Stomach (tissue), 9 donors: ENCODE measurements around the gene TCF12. TPM values are rescaled to one million over a fixed set of nuclear protein-coding genes. Genes with fewer than 3 reads are reported as not detected.

Source experiments
- DNase-seq, 2 donors: peaks; one replicate each; pipeline versions ENCODE4 v3.0.0 to v3.0.0-alpha.2; 2013 to 2019
- H3K27ac ChIP-seq, 5 donors: fragments of 200-600 bp in 4 of 5; sonication (generic) in 4 of 5; one replicate each; pipeline ENCODE4 v1.5.1; 2013 to 2019; ENCODE audit warnings: mild to moderate bottlenecking in 1 of 5, moderate library complexity in 1 of 5
- H3K27me3 ChIP-seq, 3 donors: fragments of 200-600 bp; sonication (generic); one replicate each; pipeline ENCODE4 v1.5.1; 2017 to 2019; ENCODE audit warnings: mixed run types in 1 of 3
- H3K36me3 ChIP-seq, 4 donors: fragments of 200-600 bp; sonication (generic); 1 replicate in 3 of 4; 2 replicates in 1 of 4; pipeline ENCODE4 v1.5.1; 2016 to 2019
- H3K4me1 ChIP-seq, 4 donors: fragments of 200-600 bp; sonication (generic); one replicate each; pipeline ENCODE4 v1.5.1; 2016 to 2019
- H3K4me3 ChIP-seq, 4 donors: fragments of 200-600 bp; sonication (generic) in 3 of 4; one replicate each; pipeline ENCODE4 v1.5.1; 2016 to 2019; ENCODE audit warnings: mild to moderate bottlenecking in 1 of 4
- H3K9me3 ChIP-seq, 4 donors: fragments of 200-600 bp; sonication (generic); one replicate each; pipeline ENCODE4 v1.5.1; 2016 to 2019
- CTCF ChIP-seq, 7 experiments: fragments of 450-650 bp in 4 of 7; fragments of 200-600 bp in 3 of 7; sonication (generic) in 3 of 7; IDR thresholded peaks; one replicate each; pipeline ENCODE4 v1.5.1; 2016 to 2019; ENCODE audit warnings: antibody characterized with exemption in 7 of 7, control low read depth in 2 of 7, mild to moderate bottlenecking in 1 of 7
- EP300 ChIP-seq: sonication (generic); formaldehyde crosslinking; IDR thresholded peaks from one replicate; pipeline ENCODE4 v1.6.1; 2017; ENCODE audit warnings: antibody characterized with exemption
- POLR2A ChIP-seq, 4 donors: fragments of 450-650 bp; IDR thresholded peaks; one replicate each; pipeline ENCODE4 v1.6.1; 2016; ENCODE audit warnings: antibody characterized with exemption in 4 of 4, control low read depth in 2 of 4, mild to moderate bottlenecking in 1 of 4, moderate library complexity in 1 of 4
- POLR2AphosphoS5 ChIP-seq, 3 donors: sonication (generic); formaldehyde crosslinking; IDR thresholded peaks; one replicate each; pipeline ENCODE4 v1.6.1; 2016; ENCODE audit warnings: antibody characterized with exemption in 3 of 3
- WGBS, 5 donors: extraction: QIAGEN DNeasy Blood & Tissue Kit in 3 of 5; methylation state at CpG; one replicate each; pipeline versions ENCODE4 v1.1.5 to v1.1.7; 2013 to 2018; 5-methylcytosine and 5-hydroxymethylcytosine counted together
- intact Hi-C: fragments of 100-400 bp; cut with DNase I; formaldehyde crosslinking; loops from one replicate; pipeline ENCODE4 v1.15.1; 2023; ENCODE audit warnings: low total_unique reads
- polyA plus RNA-seq, 3 donors: library from polyadenylated mRNA; stranded (reverse); fragments of 200-250 nt; gene quantifications; one replicate each; pipeline ENCODE4 v1.2.3, GENCODE V29; 2013
- total RNA-seq, 5 donors: library from RNA; depleted of rRNA; stranded (reverse); fragments of >200 nt; gene quantifications; one replicate each; pipeline versions ENCODE4 v1.1.0 to v1.2.3, GENCODE V29; 2014 to 2016
- donor health status: healthy with polysubstance abuse.
- donor health status: Bipolar disorder and iron deficiency.
- donor health status: healthy.

Gene TCF12
- total and polyA plus RNA-seq, 8 donors: 11.2 to 462 (median 130) TPM

GRCh38 chr15:57312006-57312317 lies 393.5 kb downstream of the TCF12 start:
- Histone ChIP-seq H3K9me3 (no peaks in the 10 kb centered on the region), H3K27me3 (no peaks in the 10 kb centered on the region), H3K4me3 (no peak overlapping the region), H3K4me1 (peaks cover 14 to 23% (median 17%) of the 10 kb centered on the region in 4 donors), H3K36me3 (no peaks in the 10 kb centered on the region), H3K27ac (peak overlapping the region in 3 of 5 donors; percentile 43 to 69 (median 68))
- 37 to 50% (median 49%) methylated on average over 6 of the region's 6 CpGs for WGBS, 5 donors
- TF ChIP-seq POLR2AphosphoS5 (IDR thresholded peaks at IDR 0.05) (peak in 1 of 3 donors; percentile 1), POLR2A (IDR thresholded peaks at IDR 0.05) (no peak)
- DNase-seq: no peak
- intact Hi-C loops: no loop called here

- H3K4me1 ChIP-seq: peaks cover 8 to 18% (median 12%) of the 10 kb centered on the region in 4 donors
- peak; percentile 52 to 84 for DNase-seq
- H3K27me3 ChIP-seq: no peaks in the 10 kb centered on the region
- H3K36me3 ChIP-seq: no peaks in the 10 kb centered on the region
- whole genome bisulfite sequencing, 5 donors: 29 to 65% (median 46%) methylated on average over 15 of the region's 15 CpGs
- no peak overlapping the region for H3K4me3 ChIP-seq
- no peaks in the 10 kb centered on the region for H3K9me3 ChIP-seq
- TF ChIP-seq POLR2AphosphoS5 (IDR thresholded peaks at IDR 0.05) (no peak), CTCF (IDR thresholded peaks at IDR 0.05) (no peak), EP300 (no peak), POLR2A (IDR thresholded peaks at IDR 0.05) (no peak)
- intact Hi-C loops: no loop called here
- peak overlapping the region in 4 of 5 donors; percentile 6 to 69 (median 56) for H3K27ac ChIP-seq
Observed at GRCh38 chr15:57312318-57313133, 394.1 kb downstream of the TCF12 start.

- Histone ChIP-seq H3K4me3 (no peak overlapping the region), H3K27ac (peak overlapping the region in 3 of 5 donors; percentile 43 to 69 (median 68)), H3K27me3 (no peaks in the 10 kb centered on the region), H3K4me1 (peaks cover 8 to 16% (median 10%) of the 10 kb centered on the region in 4 donors), H3K36me3 (no peaks in the 10 kb centered on the region), H3K9me3 (no peaks in the 10 kb centered on the region)
- WGBS, 5 donors: 71 to 81% (median 73%) methylated on average over 7 of the region's 7 CpGs
- DNase-seq: no peak
- TF ChIP-seq POLR2A (IDR thresholded peaks at IDR 0.05) (no peak), EP300 (no peak), CTCF (IDR thresholded peaks at IDR 0.05) (no peak), POLR2AphosphoS5 (IDR thresholded peaks at IDR 0.05) (no peak)
- intact Hi-C loops: no loop called here
Observed at GRCh38 chr15:57313134-57313483, 394.7 kb downstream of the TCF12 start.

GRCh38 chr15:57314221-57314620 lies 395.8 kb downstream of the TCF12 start:
- Histone ChIP-seq H3K27me3 (no peaks in the 10 kb centered on the region), H3K4me1 (peaks cover 8 to 16% (median 10%) of the 10 kb centered on the region in 4 donors), H3K9me3 (no peaks in the 10 kb centered on the region), H3K4me3 (no peak overlapping the region), H3K36me3 (no peaks in the 10 kb centered on the region), H3K27ac (no peak overlapping the region)
- 83 to 91% (median 88%) methylated on average over 3 of the region's 3 CpGs for WGBS, 5 donors
- TF ChIP-seq EP300 (no peak), CTCF (IDR thresholded peaks at IDR 0.05) (no peak), POLR2A (IDR thresholded peaks at IDR 0.05) (no peak), POLR2AphosphoS5 (IDR thresholded peaks at IDR 0.05) (no peak)
- DNase-seq: no peak
- intact Hi-C loops: no loop called here

GRCh38 chr15:57316451-57316850 lies 398.0 kb downstream of the TCF12 start:
- H3K36me3 ChIP-seq: no peaks in the 10 kb centered on the region
- WGBS, 5 donors: 61 to 75% (median 70%) methylated on average over 3 to 4 of the region's 4 CpGs
- no peak for DNase-seq
- no peak overlapping the region for H3K27ac ChIP-seq
- peaks cover 8 to 21% (median 14%) of the 10 kb centered on the region in 4 donors for H3K4me1 ChIP-seq
- H3K27me3 ChIP-seq: no peaks in the 10 kb centered on the region
- intact Hi-C loops: no loop called here
- H3K9me3 ChIP-seq: no peaks in the 10 kb centered on the region
- TF ChIP-seq POLR2AphosphoS5 (IDR thresholded peaks at IDR 0.05) (no peak), CTCF (IDR thresholded peaks at IDR 0.05) (no peak), EP300 (no peak), POLR2A (IDR thresholded peaks at IDR 0.05) (no peak)
- no peak overlapping the region for H3K4me3 ChIP-seq
